Left lung (tissue), 10 donors: ENCODE measurements around the gene GADD45G. TPM values are rescaled to one million over a fixed set of nuclear protein-coding genes. Genes with fewer than 3 reads are reported as not detected.

Source experiments
- ATAC-seq: fragments of 200-7000 bp; cut with Tn5 transposase; one replicate; pipeline ENCODE4 v1.9.1; 2020; ENCODE audit warnings: moderate library complexity
- DNase-seq, 4 donors: peaks; one replicate each; pipeline ENCODE4 v3.0.0-alpha.2; 2013 to 2020
- H3K27ac ChIP-seq, 2 donors: fragments of 200-600 bp; sonication (generic) in 1 of 2; one replicate each; pipeline versions ENCODE4 v1.5.0 to v1.8.0; 2020 to 2021
- H3K27me3 ChIP-seq, 2 donors: fragments of 200-600 bp; sonication (generic) in 1 of 2; one replicate each; pipeline versions ENCODE4 v1.5.0 to v1.8.0; 2020 to 2021
- H3K36me3 ChIP-seq, 2 donors: fragments of 200-600 bp; sonication (generic) in 1 of 2; one replicate each; pipeline versions ENCODE4 v1.5.0 to v1.8.0; 2020 to 2021
- H3K4me1 ChIP-seq, 2 donors: fragments of 200-600 bp; one replicate each; pipeline ENCODE4 v1.8.0; 2021
- H3K4me3 ChIP-seq, 2 donors: fragments of 200-600 bp; sonication (generic) in 1 of 2; one replicate each; pipeline versions ENCODE4 v1.5.0 to v1.8.0; 2020 to 2021; ENCODE audit warnings: mild to moderate bottlenecking in 1 of 2
- H3K9me3 ChIP-seq, 2 donors: fragments of 200-600 bp; sonication (generic) in 1 of 2; one replicate each; pipeline versions ENCODE4 v1.5.0 to v1.8.0; 2020 to 2021
- CTCF ChIP-seq, 2 donors: fragments of 200-600 bp; sonication (generic) in 1 of 2; IDR thresholded peaks; one replicate each; pipeline versions ENCODE4 v1.5.0 to v1.8.0; 2021; ENCODE audit warnings: antibody characterized with exemption in 2 of 2
- intact Hi-C, 2 donors: fragments of 100-400 bp; cut with DNase I; formaldehyde crosslinking; loops; one replicate each; pipeline versions ENCODE4 v1.11.2 to v1.14.2; 2022
- polyA plus RNA-seq, 6 donors: library from polyadenylated mRNA; unstranded; fragments of 120-200 nt; gene quantifications; one replicate each; pipeline ENCODE4 v1.2.1, GENCODE V29; 2013; ENCODE audit not compliant: insufficient read length in 6 of 6
- total RNA-seq, 2 donors: library from RNA; stranded (reverse); fragmentation: NEBNext Ultra II Directional; extraction: Animal tissue kit (Norgen Biotek cat#: 25700); gene quantifications; one replicate each; pipeline ENCODE4 v1.2.1, GENCODE V29; 2021
- donor health status: DM: no; HTN: yes; CAD: no.
- donor health status: DM: no; HTN: no; CAD: no.

GADD45G gene
- total and polyA plus RNA-seq, 8 donors = 3.9 to 12.6 (median 4.9) TPM

DNA sequence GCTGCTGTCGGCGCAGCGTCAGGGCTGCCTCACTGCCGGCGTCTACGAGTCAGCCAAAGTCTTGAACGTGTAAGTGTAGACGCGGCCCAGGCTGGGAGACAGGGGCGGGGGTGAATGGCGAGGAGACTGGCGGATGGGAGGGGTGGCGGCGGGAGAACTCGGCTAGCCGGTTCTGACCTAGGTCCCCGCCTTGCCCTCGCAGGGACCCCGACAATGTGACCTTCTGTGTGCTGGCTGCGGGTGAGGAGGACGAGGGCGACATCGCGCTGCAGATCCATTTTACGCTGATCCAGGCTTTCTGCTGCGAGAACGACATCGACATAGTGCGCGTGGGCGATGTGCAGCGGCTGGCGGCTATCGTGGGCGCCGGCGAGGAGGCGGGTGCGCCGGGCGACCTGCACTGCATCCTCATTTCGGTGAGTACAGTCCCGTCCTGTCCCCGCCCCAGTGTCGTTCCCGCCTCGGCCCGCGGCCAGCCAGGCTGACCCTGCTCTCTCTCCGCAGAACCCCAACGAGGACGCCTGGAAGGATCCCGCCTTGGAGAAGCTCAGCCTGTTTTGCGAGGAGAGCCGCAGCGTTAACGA lies 745 bp downstream of the GADD45G start:
- DNase-seq (peak; percentile 54 to 94 (median 64)), ATAC-seq (peak; percentile 45)
- intact Hi-C loops = no loop called here

GRCh38 chr9:89606049-89606623 lies 1.3 kb downstream of the GADD45G start:
- no peak for TF ChIP-seq CTCF (IDR thresholded peaks at IDR 0.05)
- Histone ChIP-seq H3K36me3 (no peaks in the 10 kb centered on the region), H3K4me1 (peaks cover 21 to 48% of the 10 kb centered on the region in 2 donors)

More for the DNA sequence above, 745 bp downstream of the GADD45G start:
- Histone ChIP-seq H3K27ac (peak overlapping the region; percentile 85 to 94), H3K4me1 (peaks cover 21 to 48% of the 10 kb centered on the region in 2 donors), H3K27me3 (peaks cover 0 to 16% of the 10 kb centered on the region in 2 donors), H3K36me3 (no peaks in the 10 kb centered on the region), H3K9me3 (no peaks in the 10 kb centered on the region), H3K4me3 (peak overlapping the region; percentile 61 to 76)
- no peak for TF ChIP-seq CTCF (IDR thresholded peaks at IDR 0.05)

GRCh38 chr9:89606624-89607311 lies 2.0 kb downstream of the GADD45G start:
- Histone ChIP-seq H3K27me3 (peaks cover 0 to 16% of the 10 kb centered on the region in 2 donors), H3K9me3 (no peaks in the 10 kb centered on the region), H3K4me3 (peak overlapping the region in 1 of 2 donors; percentile 76), H3K36me3 (no peaks in the 10 kb centered on the region), H3K27ac (peak overlapping the region; percentile 85 to 94), H3K4me1 (peaks cover 21 to 48% of the 10 kb centered on the region in 2 donors)
- peak; percentile 22 for ATAC-seq
- intact Hi-C loops = no loop called here
- TF ChIP-seq CTCF (IDR thresholded peaks at IDR 0.05) = no peak
- peak in 2 of 4 donors; percentile 44 to 60 for DNase-seq

More at GRCh38 chr9:89606049-89606623, 1.3 kb downstream of the GADD45G start:
- peak; percentile 63 for ATAC-seq
- peaks cover 0 to 16% of the 10 kb centered on the region in 2 donors for H3K27me3 ChIP-seq
- DNase-seq = peak; percentile 42 to 96 (median 74)
- no peaks in the 10 kb centered on the region for H3K9me3 ChIP-seq
- H3K4me3 ChIP-seq = peak overlapping the region; percentile 61 to 76
- peak overlapping the region; percentile 85 to 94 for H3K27ac ChIP-seq
- intact Hi-C loops = no loop called here

DNA sequence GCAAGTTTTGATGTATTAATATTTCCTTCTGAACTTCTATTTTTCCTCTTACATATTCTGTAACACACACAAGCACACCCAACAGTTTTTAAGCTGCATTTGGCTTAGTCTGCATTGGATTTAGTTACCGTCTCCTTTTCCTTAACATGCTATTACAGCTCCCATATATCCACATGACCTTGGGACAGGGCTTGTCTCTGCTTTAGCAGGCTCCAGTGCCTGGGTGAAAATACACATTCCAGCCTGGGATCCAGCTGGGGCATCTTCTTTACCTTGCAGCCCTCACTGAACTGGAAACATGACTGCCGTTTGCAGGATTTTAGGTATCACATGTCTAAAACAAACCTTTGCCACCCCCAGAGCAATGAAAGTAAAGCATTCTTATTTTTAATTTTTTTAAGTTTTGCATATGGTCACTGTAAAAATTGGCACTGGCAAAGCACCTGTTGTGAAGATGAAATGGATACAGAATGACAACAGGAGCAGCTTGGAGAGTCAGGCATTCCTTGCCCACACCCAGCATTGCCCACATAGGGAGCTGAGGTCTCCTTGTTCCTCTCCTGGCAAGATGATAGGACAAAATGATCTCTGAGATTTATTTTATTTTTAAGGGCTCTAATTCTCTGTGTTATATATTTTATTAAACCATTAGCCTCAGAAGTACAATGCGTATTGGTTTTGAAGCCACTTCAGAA lies 4.0 kb downstream of the GADD45G start:
- H3K36me3 ChIP-seq = no peaks in the 10 kb centered on the region
- intact Hi-C loops = no loop called here
- no peak overlapping the region for H3K27ac ChIP-seq
- peaks cover 0 to 9% of the 10 kb centered on the region in 2 donors for H3K27me3 ChIP-seq
- DNase-seq (no peak), ATAC-seq (no peak)
- no peak overlapping the region for H3K4me3 ChIP-seq
- H3K4me1 ChIP-seq = peaks cover 13 to 38% of the 10 kb centered on the region in 2 donors
- H3K9me3 ChIP-seq = peaks cover 0 to 4% of the 10 kb centered on the region in 2 donors
- no peak for TF ChIP-seq CTCF (IDR thresholded peaks at IDR 0.05)
